Nephron progenitor cell (in vitro differentiated cells): ENCODE measurements around the gene GRM8.

ENCODE experiments used
- DNase-seq: peaks from one replicate; pipeline ENCODE4 v3.0.0; 2021
- H3K27ac Mint-ChIP-seq: 2 replicates; pipeline ENCODE4 v1.8.0; 2021; ENCODE audit warnings: mild to moderate bottlenecking, moderate library complexity, mixed read lengths
- H3K27me3 Mint-ChIP-seq: 2 replicates; pipeline ENCODE4 v1.8.0; 2021; ENCODE audit warnings: mild to moderate bottlenecking, low read depth, mixed read lengths; ENCODE audit not compliant: poor library complexity
- H3K36me3 Mint-ChIP-seq: 2 replicates; pipeline ENCODE4 v1.8.0; 2021; ENCODE audit warnings: low read depth, mixed read lengths
- H3K4me1 Mint-ChIP-seq: 2 replicates; pipeline ENCODE4 v1.8.0; 2021; ENCODE audit warnings: mixed read lengths
- H3K4me3 Mint-ChIP-seq: 2 replicates; pipeline ENCODE4 v1.8.0; 2021; ENCODE audit warnings: mild to moderate bottlenecking, moderate library complexity, mixed read lengths
- H3K9me3 Mint-ChIP-seq: 2 replicates; pipeline ENCODE4 v1.8.0; 2021; ENCODE audit warnings: mild to moderate bottlenecking, moderate library complexity, mixed read lengths
- TF ChIP-seq, protein P1 (sequence below): fragments of 200-600 bp; sonication (generic); IDR thresholded peaks from 2 replicates; pipeline ENCODE4 v1.5.0; 2021; ENCODE audit warnings: antibody characterized with exemption

The GRM8 gene

GRCh38 chr7:126578338-126578737, 674.4 kb downstream of the GRM8 start:
- no peak overlapping the region for H3K4me3 Mint-ChIP-seq

DNA sequence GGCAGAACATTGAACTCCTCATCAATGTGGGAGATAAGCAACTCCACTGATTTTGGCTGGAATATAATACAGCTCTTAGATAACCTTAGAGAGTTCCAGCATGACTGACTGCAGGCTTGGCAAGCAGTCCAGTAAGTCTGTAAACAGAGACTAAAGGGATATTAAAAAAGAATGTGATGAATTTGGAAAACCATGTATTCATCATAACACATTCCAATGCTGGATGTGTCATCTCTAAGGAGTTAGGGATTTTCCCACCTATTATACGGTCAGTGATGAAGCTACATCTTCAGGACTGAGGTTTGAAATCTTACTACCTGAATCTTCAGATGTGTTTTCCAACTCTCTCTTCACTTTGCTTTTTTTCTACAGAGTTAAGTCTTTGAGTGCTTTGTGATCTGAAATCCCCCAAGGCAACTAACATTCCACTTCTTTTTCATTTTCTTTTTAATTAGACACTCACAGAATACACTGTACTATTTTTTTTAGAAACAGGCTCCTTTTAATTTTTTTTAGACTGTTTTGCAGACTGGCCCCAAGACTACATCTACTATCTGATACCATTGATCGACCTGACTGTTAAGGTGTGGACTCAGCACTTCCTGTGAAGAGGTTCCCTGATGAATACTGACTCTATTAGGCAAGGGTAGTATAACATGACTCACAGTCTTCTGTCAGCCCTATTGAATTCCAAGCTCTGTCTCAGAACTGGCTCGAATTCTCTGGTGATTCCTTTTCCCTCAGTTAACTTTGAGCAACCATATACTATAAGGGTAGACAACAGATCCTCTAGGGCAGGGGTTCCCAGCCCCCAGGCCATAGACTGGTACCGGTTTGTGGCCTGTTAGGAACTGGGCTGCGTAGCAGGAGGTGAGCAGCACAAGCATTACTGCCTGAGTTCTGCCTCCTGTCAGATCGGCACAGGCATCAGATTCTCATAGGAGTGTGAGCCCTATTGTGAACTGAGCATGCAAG, 678.2 kb downstream of the GRM8 start:
- H3K4me3 Mint-ChIP-seq = no peak overlapping the region
- no peaks in the 10 kb centered on the region for H3K36me3 Mint-ChIP-seq
- TF ChIP-seq, protein P1, sequence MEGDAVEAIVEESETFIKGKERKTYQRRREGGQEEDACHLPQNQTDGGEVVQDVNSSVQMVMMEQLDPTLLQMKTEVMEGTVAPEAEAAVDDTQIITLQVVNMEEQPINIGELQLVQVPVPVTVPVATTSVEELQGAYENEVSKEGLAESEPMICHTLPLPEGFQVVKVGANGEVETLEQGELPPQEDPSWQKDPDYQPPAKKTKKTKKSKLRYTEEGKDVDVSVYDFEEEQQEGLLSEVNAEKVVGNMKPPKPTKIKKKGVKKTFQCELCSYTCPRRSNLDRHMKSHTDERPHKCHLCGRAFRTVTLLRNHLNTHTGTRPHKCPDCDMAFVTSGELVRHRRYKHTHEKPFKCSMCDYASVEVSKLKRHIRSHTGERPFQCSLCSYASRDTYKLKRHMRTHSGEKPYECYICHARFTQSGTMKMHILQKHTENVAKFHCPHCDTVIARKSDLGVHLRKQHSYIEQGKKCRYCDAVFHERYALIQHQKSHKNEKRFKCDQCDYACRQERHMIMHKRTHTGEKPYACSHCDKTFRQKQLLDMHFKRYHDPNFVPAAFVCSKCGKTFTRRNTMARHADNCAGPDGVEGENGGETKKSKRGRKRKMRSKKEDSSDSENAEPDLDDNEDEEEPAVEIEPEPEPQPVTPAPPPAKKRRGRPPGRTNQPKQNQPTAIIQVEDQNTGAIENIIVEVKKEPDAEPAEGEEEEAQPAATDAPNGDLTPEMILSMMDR = no peak
- H3K9me3 Mint-ChIP-seq = no peaks in the 10 kb centered on the region
- no peak overlapping the region for H3K27ac Mint-ChIP-seq
- no peak for DNase-seq
- H3K4me1 Mint-ChIP-seq = peaks cover 5% of the 10 kb centered on the region
- no peaks in the 10 kb centered on the region for H3K27me3 Mint-ChIP-seq

More at GRCh38 chr7:126578338-126578737, 674.4 kb downstream of the GRM8 start:
- TF ChIP-seq, protein P1 = no peak
- Mint-ChIP-seq H3K9me3 (no peaks in the 10 kb centered on the region), H3K27ac (no peak overlapping the region), H3K27me3 (no peaks in the 10 kb centered on the region), H3K4me1 (peaks cover 5% of the 10 kb centered on the region), H3K36me3 (no peaks in the 10 kb centered on the region)
- no peak for DNase-seq

DNA sequence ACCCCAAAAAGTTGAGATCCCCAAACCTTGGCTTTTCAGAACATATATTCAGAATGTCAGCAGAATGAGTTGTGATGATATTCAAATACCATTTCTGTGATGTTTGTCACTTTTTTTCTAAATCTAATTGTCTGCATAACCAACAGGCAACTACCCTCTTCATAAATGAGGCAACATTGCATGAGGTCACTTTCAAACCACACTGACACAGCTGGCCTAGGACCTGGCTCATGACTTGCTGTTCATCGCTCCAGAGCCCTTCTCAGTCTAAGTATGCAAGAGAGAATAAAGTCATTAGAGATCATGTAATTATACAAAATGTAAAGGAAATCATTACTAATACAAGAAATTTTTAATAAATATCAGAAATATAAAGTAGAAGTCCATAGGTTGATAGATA, 681.9 kb downstream of the GRM8 start:
- Mint-ChIP-seq H3K27ac (no peak overlapping the region), H3K36me3 (no peaks in the 10 kb centered on the region), H3K27me3 (no peaks in the 10 kb centered on the region), H3K4me1 (no peaks in the 10 kb centered on the region), H3K4me3 (no peak overlapping the region), H3K9me3 (no peaks in the 10 kb centered on the region)
- TF ChIP-seq, protein P1 = no peak
- no peak for DNase-seq

- no peak overlapping the region for H3K4me3 Mint-ChIP-seq
- no peaks in the 10 kb centered on the region for H3K4me1 Mint-ChIP-seq
- no peak overlapping the region for H3K27ac Mint-ChIP-seq
- no peaks in the 10 kb centered on the region for H3K36me3 Mint-ChIP-seq
- no peak for DNase-seq
- TF ChIP-seq, protein P1 = no peak
- H3K9me3 Mint-ChIP-seq = no peaks in the 10 kb centered on the region
- no peaks in the 10 kb centered on the region for H3K27me3 Mint-ChIP-seq
These were observed 683.3 kb downstream of the GRM8 start for GRCh38 chr7:126569402-126569801.

DNA sequence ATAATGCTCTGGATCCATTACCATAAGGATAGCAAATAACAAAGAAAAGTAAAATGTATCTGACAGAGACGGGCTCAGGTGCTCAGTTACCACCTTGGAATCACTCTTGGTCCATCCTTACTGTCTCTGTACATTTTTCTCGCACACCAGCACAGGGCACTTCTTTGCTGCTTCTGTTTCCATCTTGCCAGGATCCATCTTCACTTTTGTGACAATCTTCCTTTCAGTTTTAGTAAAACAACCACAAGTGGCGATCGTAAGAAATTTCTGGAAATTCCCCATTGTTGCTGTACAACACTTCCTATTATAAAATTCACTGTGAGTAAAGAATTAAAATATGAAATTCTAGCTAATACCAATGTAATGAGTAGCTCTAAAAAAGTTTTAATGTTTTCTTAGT, 695.5 kb downstream of the GRM8 start:
- H3K27me3 Mint-ChIP-seq = no peaks in the 10 kb centered on the region
- no peak for DNase-seq
- no peaks in the 10 kb centered on the region for H3K36me3 Mint-ChIP-seq
- no peak overlapping the region for H3K4me3 Mint-ChIP-seq
- H3K4me1 Mint-ChIP-seq = no peaks in the 10 kb centered on the region
- H3K27ac Mint-ChIP-seq = no peak overlapping the region
- TF ChIP-seq, protein P1 = no peak
- H3K9me3 Mint-ChIP-seq = no peaks in the 10 kb centered on the region

- no peaks in the 10 kb centered on the region for H3K27me3 Mint-ChIP-seq
- H3K4me3 Mint-ChIP-seq = no peak overlapping the region
- no peaks in the 10 kb centered on the region for H3K9me3 Mint-ChIP-seq
- TF ChIP-seq, protein P1 = no peak
- DNase-seq = no peak
- H3K4me1 Mint-ChIP-seq = no peaks in the 10 kb centered on the region
- H3K36me3 Mint-ChIP-seq = no peaks in the 10 kb centered on the region
- no peak overlapping the region for H3K27ac Mint-ChIP-seq
These were observed 711.3 kb downstream of the GRM8 start for GRCh38 chr7:126541406-126541805.
